GM21786 (cell line): ENCODE data around the gene ELP5.
A peak's percentile ranks its signal among the peaks of the same experiment; 100 is the strongest.

Experiments
- ATAC-seq: cut with Tn5 transposase; IDR thresholded peaks from one replicate; pipeline ENCODE4 v1.9.1; 2021; ENCODE audit not compliant: unreplicated experiment

The ELP5 gene

GRCh38 chr17:7252176-7253043 lies at the start of gene ELP5:
Gene ELP5 (plus strand): TSS chr17:7252215. CDS start chr17:7252551, 336 bp downstream.
- ATAC-seq = peak; percentile 45

- ATAC-seq = no peak
Observed at GRCh38 chr17:7203391-7203790, 48.6 kb upstream of the ELP5 start.

DNA sequence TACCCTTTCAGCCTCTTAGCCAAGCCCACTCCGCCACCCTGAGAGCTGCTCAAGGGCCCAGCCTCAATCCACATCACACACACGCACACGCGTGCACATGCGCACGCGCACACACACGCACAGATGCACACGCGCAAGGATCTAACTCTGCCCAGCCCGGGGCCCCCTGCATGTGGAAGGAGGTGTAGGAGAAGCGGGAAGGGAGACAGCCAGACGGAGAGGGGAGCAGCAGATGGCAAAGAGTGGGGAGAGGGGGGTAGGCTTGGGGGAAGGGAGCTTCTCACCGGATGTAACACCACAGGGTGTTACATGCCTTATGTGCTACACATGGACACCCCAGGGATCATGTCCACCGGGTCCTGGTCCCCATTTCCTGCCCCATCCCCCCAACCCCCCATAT lies 47.7 kb upstream of the ELP5 start:
- ATAC-seq = no peak

- ATAC-seq = peak; percentile 82
Observed at GRCh38 chr17:7204828-7205461, 47.1 kb upstream of the ELP5 start.

DNA sequence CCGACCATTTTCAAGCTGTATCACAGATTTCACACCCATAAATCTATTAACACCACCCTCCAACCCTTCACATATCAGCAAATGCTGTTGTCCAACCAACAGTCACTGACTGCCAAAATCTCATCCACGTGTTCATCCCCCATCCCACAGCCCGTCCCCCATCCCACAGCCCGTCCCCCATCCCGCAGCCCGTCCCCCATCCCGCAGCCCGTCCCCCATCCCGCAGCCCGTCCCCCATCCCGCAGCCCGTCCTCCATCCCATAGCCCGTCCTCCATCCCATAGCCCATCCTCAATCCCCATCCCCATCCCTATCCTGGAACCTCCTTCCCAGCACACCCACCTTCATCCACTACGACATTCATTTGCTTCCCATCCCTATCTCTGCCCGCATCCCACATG lies 46.5 kb upstream of the ELP5 start:
- ATAC-seq = no peak

GRCh38 chr17:7207120-7208001 lies 44.7 kb upstream of the ELP5 start:
- ATAC-seq = no peak

- no peak for ATAC-seq
Observed at GRCh38 chr17:7208027-7208571, 43.9 kb upstream of the ELP5 start.

DNA sequence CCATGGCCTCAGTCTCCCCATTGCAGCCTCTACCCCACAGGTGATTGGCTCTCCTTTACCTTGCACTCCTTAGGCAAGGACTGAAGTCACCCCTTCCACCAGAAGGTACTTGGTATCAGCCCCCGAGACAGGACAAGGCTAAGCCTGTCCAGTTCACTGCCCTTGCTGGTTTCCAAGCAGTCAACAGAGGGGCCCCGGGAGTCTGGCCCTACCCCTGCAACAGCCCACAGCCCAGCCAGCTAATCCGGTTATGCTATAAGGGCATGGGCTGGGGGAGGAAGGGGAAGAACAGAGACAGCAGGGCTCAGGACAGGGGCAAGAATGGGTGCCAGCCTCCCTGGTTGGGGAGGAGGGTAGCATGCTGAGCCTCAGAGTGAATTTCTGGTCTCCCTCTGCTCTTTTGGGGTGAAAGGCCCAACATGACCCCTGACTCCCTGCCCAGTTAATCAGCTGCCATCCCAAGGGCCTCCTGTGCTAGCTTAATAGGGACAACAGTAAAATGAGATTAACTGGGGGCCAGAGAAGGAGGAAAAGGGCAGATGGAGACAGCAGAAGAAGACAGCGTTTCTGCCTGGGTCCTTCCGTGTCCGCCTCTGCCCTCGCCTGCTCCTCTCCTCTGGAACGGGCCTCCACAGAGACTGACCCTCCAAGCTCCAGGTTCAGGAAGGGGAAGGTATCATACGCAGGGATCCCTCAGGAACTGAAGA lies 43.1 kb upstream of the ELP5 start:
- ATAC-seq = no peak

DNA sequence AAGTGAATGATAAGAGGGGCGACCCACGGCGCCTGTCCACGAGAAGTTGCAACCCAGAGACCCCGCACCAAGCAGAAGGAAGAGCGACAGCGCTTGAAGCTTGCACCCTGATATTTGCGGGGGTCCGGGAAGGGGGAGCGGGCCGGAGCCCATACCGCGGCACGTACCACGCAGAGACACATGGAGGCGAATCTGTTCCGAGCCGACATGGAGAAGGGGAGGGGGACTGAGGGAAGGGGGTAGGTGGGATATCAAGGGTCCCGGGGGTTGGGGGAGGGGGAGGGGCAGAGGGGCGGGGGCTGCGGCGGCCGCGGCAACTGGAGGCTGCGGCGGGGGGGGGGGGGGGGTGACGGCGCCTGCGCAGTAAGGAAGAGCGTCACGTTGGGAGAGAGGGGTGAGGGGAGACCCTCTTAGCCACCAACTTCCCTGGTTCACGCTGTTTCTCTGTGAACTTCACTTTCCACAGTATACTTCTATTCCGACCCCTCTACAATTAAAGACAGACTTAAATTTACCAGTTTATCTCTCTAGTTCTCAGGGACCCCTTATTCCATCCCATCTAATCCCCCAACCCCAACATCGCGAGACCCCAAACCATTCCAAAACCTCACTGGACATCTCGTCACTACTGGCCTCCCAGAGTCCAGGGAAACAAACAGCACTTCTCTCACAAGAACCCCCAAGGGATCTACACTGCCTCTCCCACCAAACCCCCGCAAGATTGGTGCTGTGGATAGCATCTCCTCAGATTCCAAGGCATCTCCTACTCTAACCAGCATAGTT lies 40.3 kb upstream of the ELP5 start:
- ATAC-seq = no peak

DNA sequence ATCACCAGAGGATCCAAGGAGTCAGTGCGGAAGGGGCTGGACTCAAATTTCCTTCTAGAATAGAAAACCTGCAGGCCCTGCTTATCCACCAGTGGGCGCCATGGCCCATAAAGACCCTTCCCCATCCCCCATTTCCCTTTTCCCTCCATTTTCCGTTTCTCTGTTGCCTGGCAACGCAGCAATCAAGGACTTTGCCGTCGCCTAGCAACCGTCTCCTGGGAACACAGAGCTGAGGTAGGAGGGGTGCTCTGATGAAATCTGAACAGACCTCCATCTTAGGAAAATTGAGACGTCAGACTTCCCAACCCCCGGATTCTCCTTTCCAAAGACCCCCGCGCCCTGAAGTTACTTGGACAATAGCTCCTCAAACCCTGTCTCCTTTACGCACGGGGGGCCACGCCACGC lies 38.1 kb upstream of the ELP5 start:
- no peak for ATAC-seq

- ATAC-seq = peak; percentile 65
Observed at GRCh38 chr17:7214300-7215135, 37.5 kb upstream of the ELP5 start.

DNA sequence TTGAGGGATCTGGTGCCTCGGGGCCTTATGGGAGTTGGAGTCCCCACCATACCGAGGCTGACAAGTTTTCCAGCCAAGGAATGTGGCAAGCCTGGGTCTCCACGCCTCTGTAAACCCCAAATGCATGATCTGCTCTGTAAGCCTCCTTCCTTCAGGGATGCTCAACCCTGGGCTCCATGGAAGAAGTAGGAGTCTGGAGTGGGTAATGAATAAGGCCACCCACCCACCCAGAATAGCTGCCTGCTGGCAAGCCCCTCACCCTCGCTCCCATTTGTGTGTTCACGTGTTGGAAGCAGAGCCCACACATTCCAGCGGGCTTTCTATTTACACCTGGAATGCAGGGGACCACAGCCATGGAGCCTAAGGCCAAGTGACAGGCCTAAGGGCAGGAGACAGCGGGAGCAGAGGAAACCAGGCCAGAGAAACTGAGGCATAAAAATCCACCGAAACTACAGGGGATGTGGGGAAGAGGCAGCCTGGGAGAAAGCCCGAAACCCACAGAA lies 36.8 kb upstream of the ELP5 start:
- no peak for ATAC-seq

DNA sequence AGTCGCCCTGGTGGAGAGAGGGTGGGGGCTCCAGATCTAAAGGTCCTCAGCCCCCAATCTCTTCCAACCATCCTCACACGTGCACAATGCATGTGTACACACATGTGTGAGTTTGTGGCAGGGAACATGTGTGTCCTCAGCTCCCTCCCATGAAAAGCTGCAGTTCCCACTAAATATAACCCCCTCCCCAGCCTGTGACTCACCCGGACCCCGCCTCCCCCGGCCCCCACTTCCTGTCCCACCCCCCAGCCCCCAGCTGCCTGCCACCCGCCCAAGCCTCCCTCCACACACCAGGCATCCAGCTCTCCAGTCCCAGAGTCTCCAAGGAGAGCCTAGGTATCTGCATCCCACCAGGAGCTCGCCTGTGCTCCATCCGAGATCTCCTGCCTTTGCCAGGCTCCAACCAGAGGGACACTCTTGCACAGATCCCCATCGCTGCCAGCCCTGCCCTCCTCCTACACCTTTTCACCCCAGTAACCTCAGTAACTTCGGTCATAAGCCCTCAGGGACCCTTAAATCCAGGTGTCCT lies 36.3 kb upstream of the ELP5 start:
- no peak for ATAC-seq

GRCh38 chr17:7216242-7217112 lies 35.5 kb upstream of the ELP5 start:
- no peak for ATAC-seq

DNA sequence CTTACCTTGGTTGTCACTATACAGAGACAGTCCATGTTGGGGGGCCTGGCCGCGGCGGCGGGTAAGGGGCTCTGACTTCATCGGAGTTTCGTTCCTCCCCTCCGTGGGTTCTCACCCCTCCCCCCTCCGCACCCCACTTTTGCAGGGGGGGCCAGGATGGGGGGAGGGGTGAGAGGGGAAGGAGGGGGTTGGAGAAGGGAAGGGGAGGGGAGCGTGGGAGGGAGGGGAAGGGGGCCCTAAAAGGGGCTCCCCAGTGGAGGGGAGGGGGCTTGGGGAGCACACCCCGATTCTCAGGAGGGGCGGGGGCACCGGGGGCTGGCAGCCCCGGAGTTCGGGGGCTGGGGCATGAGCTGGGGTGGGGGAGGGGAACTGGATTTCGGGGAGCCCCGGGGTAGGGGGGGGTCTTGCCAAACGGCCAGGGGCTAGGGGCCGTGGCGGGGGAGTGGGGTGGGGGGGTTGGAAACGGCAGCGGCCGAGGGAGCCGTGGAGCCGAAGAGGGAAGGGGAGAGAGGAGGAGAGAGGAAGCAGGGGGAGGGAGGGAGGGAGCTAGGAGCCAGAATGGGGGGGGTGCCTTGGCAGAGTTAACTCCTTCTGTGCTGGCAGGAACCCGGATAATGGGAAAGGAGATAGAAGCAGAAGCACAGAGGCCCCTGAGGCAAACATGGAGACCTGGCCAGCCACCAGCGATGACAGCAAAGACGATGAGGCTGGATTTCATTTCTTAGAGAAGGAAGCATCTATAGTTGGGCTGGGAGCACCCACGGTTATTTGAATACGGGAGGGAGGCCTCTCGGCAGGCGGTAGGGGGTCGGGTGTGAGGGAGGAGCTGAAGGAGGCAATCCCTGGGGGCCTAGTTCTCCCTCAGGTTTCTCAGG lies 34.7 kb upstream of the ELP5 start:
- ATAC-seq = no peak

GRCh38 chr17:7218166-7218565 lies 33.8 kb upstream of the ELP5 start:
- no peak for ATAC-seq

DNA sequence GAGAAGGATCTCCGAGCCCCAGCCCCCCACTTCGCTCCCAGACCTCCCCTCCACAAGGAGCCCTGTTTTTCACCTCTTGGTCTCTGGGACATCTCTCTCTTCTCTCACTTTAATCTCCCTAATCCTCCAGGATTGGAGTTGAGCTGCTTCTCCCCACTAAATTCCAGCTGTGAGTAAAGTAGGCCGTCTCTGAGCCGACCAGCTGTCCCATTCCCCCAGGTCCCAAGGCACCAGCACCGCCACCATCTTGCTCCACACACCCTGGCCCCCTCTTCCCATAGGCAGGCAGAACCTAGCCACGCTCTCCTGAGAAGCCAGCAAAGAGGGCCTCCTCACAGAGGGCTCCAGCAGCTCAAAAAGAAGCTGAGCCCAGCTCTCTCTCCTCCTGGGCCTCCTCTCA lies 33.3 kb upstream of the ELP5 start:
- ATAC-seq = no peak
